Chondrocyte (in vitro differentiated cells): ENCODE results near the gene TSPAN13. TPM values are rescaled to one million over a fixed set of nuclear protein-coding genes. Genes with fewer than 3 reads are reported as not detected.

Experiments
- DNase-seq: peaks from one replicate; pipeline ENCODE4 v3.0.0; 2021; ENCODE audit warnings: mixed read lengths, low spot score
- H3K27ac Mint-ChIP-seq: one replicate; pipeline ENCODE4 v1.8.0; 2021; ENCODE audit warnings: mild to moderate bottlenecking, moderate library complexity, mixed read lengths; ENCODE audit not compliant: unreplicated experiment
- H3K27me3 Mint-ChIP-seq: 2 replicates; pipeline ENCODE4 v1.8.0; 2021; ENCODE audit warnings: low read depth, mixed read lengths
- H3K36me3 Mint-ChIP-seq: 2 replicates; pipeline ENCODE4 v1.8.0; 2021; ENCODE audit warnings: low read depth, mixed read lengths
- H3K4me1 Mint-ChIP-seq: 2 replicates; pipeline ENCODE4 v1.8.0; 2021; ENCODE audit warnings: low read depth, mild to moderate bottlenecking, mixed read lengths
- H3K4me3 Mint-ChIP-seq: one replicate; pipeline ENCODE4 v1.8.0; 2021; ENCODE audit warnings: mild to moderate bottlenecking, moderate library complexity, mixed read lengths; ENCODE audit not compliant: unreplicated experiment
- H3K9me3 Mint-ChIP-seq: 2 replicates; pipeline ENCODE4 v1.8.0; 2021; ENCODE audit warnings: low read depth, mixed read lengths
- total RNA-seq: library from RNA; stranded (reverse); gene quantifications from 3 replicates; pipeline ENCODE4 v1.2.1, GENCODE V29; 2021
- TF ChIP-seq, protein P1 (sequence below): fragments of 200-600 bp; sonication (generic); IDR thresholded peaks from 2 replicates; pipeline ENCODE4 v1.5.0; 2021; ENCODE audit warnings: antibody characterized with exemption, mild to moderate bottlenecking, moderate library complexity

TSPAN13 gene
- total RNA-seq, 1 donor from 2014 or later: 21.0 TPM

DNA sequence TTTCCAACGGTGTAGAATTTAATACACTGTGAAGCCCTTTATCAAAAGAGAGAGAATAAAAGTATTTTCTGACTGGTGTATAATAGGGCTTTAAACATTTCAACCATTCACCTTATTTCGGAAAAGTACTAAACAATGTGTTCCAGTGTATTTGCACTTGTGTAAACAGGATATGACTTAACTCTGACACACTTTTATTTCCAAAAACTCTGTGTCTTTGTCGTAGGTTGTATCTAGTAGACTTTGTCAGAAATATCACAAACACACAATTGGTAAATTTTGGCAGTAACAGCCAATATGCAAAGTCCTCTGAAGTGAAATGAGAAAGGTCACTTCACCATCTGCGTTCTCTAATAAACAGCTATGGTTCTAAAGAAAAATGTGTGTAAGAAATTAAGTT, 10.3 kb upstream of the TSPAN13 start:
- no peak for DNase-seq
- Mint-ChIP-seq H3K27me3 (no peaks in the 10 kb centered on the region), H3K27ac (no peak overlapping the region), H3K36me3 (no peaks in the 10 kb centered on the region), H3K9me3 (no peaks in the 10 kb centered on the region), H3K4me3 (no peak overlapping the region), H3K4me1 (peaks cover 20% of the 10 kb centered on the region)
- TF ChIP-seq, protein P1, sequence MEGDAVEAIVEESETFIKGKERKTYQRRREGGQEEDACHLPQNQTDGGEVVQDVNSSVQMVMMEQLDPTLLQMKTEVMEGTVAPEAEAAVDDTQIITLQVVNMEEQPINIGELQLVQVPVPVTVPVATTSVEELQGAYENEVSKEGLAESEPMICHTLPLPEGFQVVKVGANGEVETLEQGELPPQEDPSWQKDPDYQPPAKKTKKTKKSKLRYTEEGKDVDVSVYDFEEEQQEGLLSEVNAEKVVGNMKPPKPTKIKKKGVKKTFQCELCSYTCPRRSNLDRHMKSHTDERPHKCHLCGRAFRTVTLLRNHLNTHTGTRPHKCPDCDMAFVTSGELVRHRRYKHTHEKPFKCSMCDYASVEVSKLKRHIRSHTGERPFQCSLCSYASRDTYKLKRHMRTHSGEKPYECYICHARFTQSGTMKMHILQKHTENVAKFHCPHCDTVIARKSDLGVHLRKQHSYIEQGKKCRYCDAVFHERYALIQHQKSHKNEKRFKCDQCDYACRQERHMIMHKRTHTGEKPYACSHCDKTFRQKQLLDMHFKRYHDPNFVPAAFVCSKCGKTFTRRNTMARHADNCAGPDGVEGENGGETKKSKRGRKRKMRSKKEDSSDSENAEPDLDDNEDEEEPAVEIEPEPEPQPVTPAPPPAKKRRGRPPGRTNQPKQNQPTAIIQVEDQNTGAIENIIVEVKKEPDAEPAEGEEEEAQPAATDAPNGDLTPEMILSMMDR: no peak

DNA sequence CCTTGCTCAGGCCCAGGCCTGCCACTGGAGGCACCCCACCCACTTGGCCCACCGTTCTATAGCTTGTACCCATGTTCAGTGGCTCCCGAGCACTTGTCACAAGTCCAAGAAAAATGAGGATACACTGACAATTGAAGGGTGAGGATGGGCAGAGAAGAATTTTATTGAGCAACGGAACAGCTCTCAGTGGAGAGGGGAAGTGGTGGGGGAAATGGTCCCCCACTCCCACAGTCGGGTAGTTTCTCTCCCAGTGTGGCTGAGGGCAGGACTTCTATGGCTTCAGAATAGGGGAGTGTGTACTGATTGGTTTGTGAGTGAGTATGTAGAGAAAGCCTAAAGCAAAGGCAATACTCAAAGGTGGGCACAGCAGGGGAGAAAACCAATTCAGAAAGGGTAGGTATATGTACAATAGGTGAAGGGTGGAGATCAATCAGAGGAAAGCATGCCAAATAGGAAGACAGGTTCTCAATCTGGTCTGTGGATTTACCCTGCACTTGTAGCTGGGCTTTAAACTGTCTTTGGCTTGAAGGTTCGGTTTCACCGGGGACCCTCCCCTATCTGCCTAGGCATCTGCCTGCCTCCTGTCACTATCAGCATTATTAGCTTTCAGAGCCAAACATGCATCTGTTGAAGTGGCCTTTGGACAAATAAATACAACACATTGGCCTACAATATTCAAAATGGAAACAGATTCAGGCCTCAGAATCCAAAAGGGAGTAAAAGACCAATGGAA, 8.9 kb upstream of the TSPAN13 start:
- Mint-ChIP-seq H3K36me3 (no peaks in the 10 kb centered on the region), H3K27me3 (no peaks in the 10 kb centered on the region), H3K27ac (no peak overlapping the region), H3K4me3 (no peak overlapping the region), H3K4me1 (peaks cover 20% of the 10 kb centered on the region), H3K9me3 (no peaks in the 10 kb centered on the region)
- TF ChIP-seq, protein P1: no peak
- DNase-seq: no peak

DNA sequence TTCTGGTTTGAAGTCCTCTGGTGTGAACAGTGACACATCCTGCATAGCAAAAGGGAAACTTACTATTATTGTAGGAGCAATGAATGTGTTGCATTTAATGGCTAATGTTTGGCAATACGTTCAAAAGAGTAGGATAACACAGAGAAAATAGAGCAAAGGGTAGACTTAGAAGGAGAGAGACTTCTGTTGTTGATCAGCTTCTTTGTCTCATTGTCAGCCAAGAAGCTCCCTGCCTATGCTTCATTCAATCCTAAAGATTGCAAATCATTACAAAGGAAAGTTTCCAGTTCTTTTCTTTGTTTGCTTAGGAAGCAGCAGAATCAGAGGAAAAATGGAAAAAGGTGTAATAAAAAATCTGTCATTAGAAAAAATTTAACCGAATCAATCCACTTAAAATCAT, 7.9 kb upstream of the TSPAN13 start:
- Mint-ChIP-seq H3K27ac (no peak overlapping the region), H3K4me3 (no peak overlapping the region), H3K36me3 (no peaks in the 10 kb centered on the region), H3K9me3 (no peaks in the 10 kb centered on the region), H3K27me3 (no peaks in the 10 kb centered on the region), H3K4me1 (peaks cover 13% of the 10 kb centered on the region)
- no peak for DNase-seq
- TF ChIP-seq, protein P1: no peak

DNA sequence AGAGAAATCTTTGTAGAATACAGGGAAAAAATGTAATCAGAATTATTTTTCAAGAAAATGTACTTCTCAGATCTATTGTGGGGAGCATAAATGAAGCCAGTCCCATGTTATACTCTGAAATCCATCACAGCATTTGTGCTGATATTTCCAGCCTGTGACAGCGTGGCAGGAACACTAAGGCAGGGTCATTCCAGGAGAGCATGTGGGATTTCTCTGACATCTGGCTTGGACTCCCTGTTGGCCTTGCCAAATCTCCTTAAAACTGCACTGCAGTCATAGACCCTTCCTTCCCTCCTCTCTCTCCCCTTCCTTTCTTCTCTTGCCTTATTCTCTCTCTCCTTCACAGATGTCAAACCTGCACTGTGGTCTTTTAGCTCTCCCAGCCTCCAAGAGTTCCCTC, 6.5 kb upstream of the TSPAN13 start:
- no peak overlapping the region for H3K27ac Mint-ChIP-seq
- TF ChIP-seq, protein P1: no peak
- H3K9me3 Mint-ChIP-seq: no peaks in the 10 kb centered on the region
- peaks cover 5% of the 10 kb centered on the region for H3K4me1 Mint-ChIP-seq
- H3K27me3 Mint-ChIP-seq: no peaks in the 10 kb centered on the region
- no peaks in the 10 kb centered on the region for H3K36me3 Mint-ChIP-seq
- no peak for DNase-seq
- H3K4me3 Mint-ChIP-seq: no peak overlapping the region

DNA sequence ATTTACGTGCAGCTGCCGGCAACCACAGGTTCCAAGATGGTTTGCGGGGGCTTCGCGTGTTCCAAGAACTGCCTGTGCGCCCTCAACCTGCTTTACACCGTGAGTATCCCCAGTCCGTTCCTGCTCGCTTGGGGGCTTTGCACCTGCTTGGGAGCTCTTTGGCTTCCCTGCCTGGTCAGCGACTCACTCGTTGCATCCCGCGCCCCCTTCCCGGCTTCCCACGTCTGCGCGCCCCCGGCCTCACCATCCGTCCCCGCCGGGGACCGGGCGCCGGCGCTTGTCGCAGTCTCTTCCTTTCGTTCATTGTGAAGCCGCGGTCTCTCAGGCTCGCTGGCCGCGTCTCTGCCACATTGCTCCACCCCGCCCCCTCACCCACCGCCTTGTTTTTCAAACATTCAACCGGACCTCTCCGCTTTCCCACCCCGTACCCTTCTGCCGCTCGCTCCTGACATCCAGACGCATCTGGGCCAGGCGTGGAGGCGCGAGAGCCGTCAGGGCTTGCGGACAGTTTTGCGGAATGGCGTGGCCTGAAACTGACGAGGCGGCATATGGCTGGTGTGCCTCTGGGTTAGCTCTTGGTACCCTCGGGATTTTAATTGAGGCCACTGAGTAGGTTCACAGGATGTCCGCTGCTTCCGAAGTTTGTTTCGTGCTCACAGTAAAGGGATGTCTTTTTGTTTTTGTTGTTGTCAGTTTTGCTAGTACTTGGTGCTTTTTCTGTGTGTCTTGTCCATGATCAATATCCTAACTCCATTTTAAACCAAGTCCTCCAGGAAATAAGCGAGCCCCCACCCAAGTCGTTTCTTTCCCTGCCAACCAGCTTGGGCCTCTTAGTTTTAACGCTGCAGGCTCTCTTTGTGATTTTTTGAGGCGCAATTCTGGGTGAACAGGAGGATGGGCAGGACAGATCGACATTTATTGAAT, 639 bp downstream of the TSPAN13 start:
- Mint-ChIP-seq H3K27ac (peak overlapping the region; percentile 34), H3K4me1 (peaks cover 21% of the 10 kb centered on the region), H3K36me3 (no peaks in the 10 kb centered on the region), H3K27me3 (no peaks in the 10 kb centered on the region), H3K4me3 (peak overlapping the region; percentile 74), H3K9me3 (no peaks in the 10 kb centered on the region)
- TF ChIP-seq, protein P1: no peak
- no peak for DNase-seq
